HepG2 (cell line): ENCODE results near the gene CALCR. TPM values are rescaled to one million over a fixed set of nuclear protein-coding genes. Genes with fewer than 3 reads are reported as not detected.
A peak's percentile ranks its signal among the peaks of the same experiment; 100 is the strongest.

ENCODE experiments used
- ATAC-seq: fragments of 200-7000 bp; cut with Tn5 transposase; 3 replicates; pipeline ENCODE4 v1.9.1; 2020; ENCODE audit warnings: mild to moderate bottlenecking, moderate library complexity
- BruUV-seq: library from RNA; stranded (reverse); fragments of 400-500 nt; replicated peaks from 2 replicates; lab custom pipeline; 2021; lab: Mats Ljungman, UMichigan
- CTCF ChIA-PET: fragments of 300-600 bp; formaldehyde crosslinking; extraction: SDS; loops from one replicate; lab custom pipeline; 2021; ENCODE audit warnings: low total read pairs, inconsistent platforms, low intra/inter-chr PET ratio; lab: Yijun Ruan, JAX
- POLR2A ChIA-PET: fragments of 350-600 bp; sonication (Branson Sonifier 250); formaldehyde crosslinking; loops from one replicate; lab custom pipeline; 2020; ENCODE audit warnings: antibody characterized with exemption, inconsistent platforms; lab: Yijun Ruan, JAX
- DNase-seq: peaks from one replicate; pipeline ENCODE4 v3.0.0-alpha.2; 2015; ENCODE audit warnings: low spot score
- FAIRE-seq: peaks from 3 replicates; lab custom pipeline; 2011; peaks lifted over from hg19 to GRCh38; lab: Jason Lieb, UNC
- H2AFZ ChIP-seq: one replicate; pipeline ENCODE4 v1.6.1; 2011; ENCODE audit warnings: low read length, inconsistent platforms
- H3K27ac ChIP-seq: fragments of 300-600 bp; 3 replicates; pipeline ENCODE4 v1.8.0; 2011; ENCODE audit warnings: mixed run types, mild to moderate bottlenecking, mixed read lengths, low read length, inconsistent platforms; ENCODE audit not compliant: insufficient read depth; ENCODE audit errors: extremely low read length
- H3K27me3 ChIP-seq, 2 experiments: fragments of 200-600 bp in 1 of 2; 2 replicates in 1 of 2; 3 replicates in 1 of 2; pipeline versions ENCODE4 v1.6.0 to v1.8.0; 2011; ENCODE audit warnings: low read length in 2 of 2, mild to moderate bottlenecking in 2 of 2, moderate library complexity in 2 of 2, inconsistent platforms in 1 of 2; ENCODE audit not compliant: insufficient read depth in 2 of 2, control insufficient read depth in 1 of 2
- H3K36me3 ChIP-seq, 2 experiments: fragments of 200-600 bp in 1 of 2; replicated peaks in 1 of 2; 2 replicates in 1 of 2; 3 replicates in 1 of 2; pipeline versions ENCODE4 v1.5.1 to v1.8.0; 2011; ENCODE audit warnings: low read length in 2 of 2, inconsistent platforms in 1 of 2; ENCODE audit not compliant: insufficient read depth in 2 of 2, control insufficient read depth in 1 of 2
- H3K4me1 ChIP-seq: 2 replicates; pipeline ENCODE4 v1.5.1; 2012; ENCODE audit warnings: low read length, inconsistent platforms; ENCODE audit not compliant: insufficient read depth
- H3K4me2 ChIP-seq: 2 replicates; pipeline ENCODE4 v1.6.0; 2011; ENCODE audit warnings: low read depth, low read length, inconsistent platforms
- H3K4me3 ChIP-seq, 3 experiments: fragments of 200-600 bp in 1 of 3; sonication (generic), shearing (Covaris generic) in 1 of 3; replicated peaks in 1 of 3; 2 replicates each; pipeline ENCODE4 v1.5.1; 2011 to 2016; ENCODE audit warnings: low read length in 3 of 3, inconsistent platforms in 2 of 3, low read depth in 2 of 3, mild to moderate bottlenecking in 2 of 3, control low read depth in 1 of 3, mixed read lengths in 1 of 3; ENCODE audit not compliant: insufficient read depth in 1 of 3
- H3K79me2 ChIP-seq: one replicate; pipeline ENCODE4 v1.6.1; 2011; ENCODE audit warnings: low read length, inconsistent platforms; ENCODE audit not compliant: insufficient read depth
- H3K9ac ChIP-seq: 2 replicates; pipeline ENCODE4 v1.6.0; 2011; ENCODE audit warnings: mild to moderate bottlenecking, low read depth, low read length, inconsistent platforms; ENCODE audit not compliant: insufficient read depth
- H3K9me3 ChIP-seq: 2 replicates; pipeline ENCODE4 v1.5.1; 2012; ENCODE audit warnings: mild to moderate bottlenecking, low read length
- H4K20me1 ChIP-seq: 2 replicates; pipeline ENCODE4 v1.6.0; 2011; ENCODE audit warnings: inconsistent platforms, mild to moderate bottlenecking, low read length, moderate library complexity; ENCODE audit not compliant: insufficient read depth
- CEBPB ChIP-seq: IDR thresholded peaks from 2 replicates; pipeline ENCODE4 v1.6.1; 2011; ENCODE audit warnings: low read depth, low read length, improper control_type of control experiment, borderline replicate concordance
- ELF1 ChIP-seq: sonication (generic); formaldehyde crosslinking; IDR thresholded peaks from 2 replicates; pipeline ENCODE4 v1.4.0; 2020; ENCODE audit warnings: missing genetic modification reagents
- ELF3 ChIP-seq: IDR thresholded peaks from 2 replicates; pipeline ENCODE4 v1.6.1; 2016; ENCODE audit warnings: missing genetic modification reagents, missing compliant biosample characterization
- FOXA1 ChIP-seq, 2 experiments: fragments of 450-650 bp in 1 of 2; sonication (generic) in 1 of 2; formaldehyde crosslinking in 1 of 2; IDR thresholded peaks; 2 replicates each; pipeline versions ENCODE4 v1.4.0 to v1.6.1; 2016 to 2020; ENCODE audit warnings: missing genetic modification reagents in 1 of 2
- FOXA3 ChIP-seq: IDR thresholded peaks from 2 replicates; pipeline ENCODE4 v1.6.1; 2016; ENCODE audit warnings: missing genetic modification reagents, missing compliant biosample characterization
- GABPA ChIP-seq, 2 experiments: IDR thresholded peaks; 2 replicates each; pipeline ENCODE4 v1.6.1; 2011 to 2016; ENCODE audit warnings: low read depth in 2 of 2, low read length in 1 of 2, missing biosample characterization in 1 of 2, missing genetic modification characterization in 1 of 2
- HOMEZ ChIP-seq: IDR thresholded peaks from 2 replicates; pipeline ENCODE4 v1.6.1; 2016; ENCODE audit warnings: low read depth
- PAXIP1 ChIP-seq: sonication (generic); formaldehyde crosslinking; conservative IDR thresholded peaks from 2 replicates; pipeline ENCODE4 v1.4.0; 2020; ENCODE audit warnings: mild to moderate bottlenecking, missing genetic modification reagents, moderate library complexity
- SAP130 ChIP-seq: IDR thresholded peaks from 2 replicates; pipeline ENCODE4 v1.6.1; 2016; ENCODE audit warnings: low read depth
- ZNF546 ChIP-seq: sonication (generic); formaldehyde crosslinking; conservative IDR thresholded peaks from 2 replicates; pipeline ENCODE4 v1.8.1; 2023; ENCODE audit warnings: mild to moderate bottlenecking, missing genetic modification reagents
- WGBS: methylation state at CpG from one replicate; pipeline ENCODE4 v1.1.6; 2017; ENCODE audit warnings: low lambda C conversion rate; 5-methylcytosine and 5-hydroxymethylcytosine counted together
- in situ Hi-C: cut with HindIII; loops from 2 replicates; pipeline ENCODE4 v1.10.0; 2017; ENCODE audit warnings: low pct_unique_long_range_greater_than_20kb; ENCODE audit not compliant: extremely low pct_ligation_motif_present
- intact Hi-C: fragments of 100-400 bp; cut with micrococcal nuclease; formaldehyde crosslinking; loops from one replicate; pipeline ENCODE4 v1.10.0; 2022; ENCODE audit not compliant: unreplicated experiment
- polyA plus RNA-seq, 8 experiments: library from polyadenylated mRNA; depleted of rRNA in 3 of 8; stranded (reverse) in 7 of 8; unstranded in 1 of 8; fragments of >200 nt; fragmentation: Illumina TruSeq in 4 of 8; extraction: Trizol in 4 of 8; gene quantifications; 2 replicates each; pipeline versions ENCODE4 v1.2.1 to v1.2.3, GENCODE V29; 2011 to 2016; ENCODE audit warnings: low read depth in 4 of 8, missing spikeins in 1 of 8, mixed read lengths in 1 of 8; ENCODE audit not compliant: insufficient read depth in 1 of 8
- total RNA-seq, 5 experiments: library from RNA; depleted of rRNA; stranded (reverse); fragments of >200 nt; fragmentation: Illumina TruSeq; extraction: Trizol; gene quantifications; 2 replicates each; pipeline ENCODE4 v1.2.3, GENCODE V29; 2016; ENCODE audit warnings: low read depth in 1 of 5
- TF ChIP-seq, protein P1 (sequence below), 2 experiments: sonication (generic) in 1 of 2; formaldehyde crosslinking in 1 of 2; IDR thresholded peaks; 2 replicates each; pipeline versions ENCODE4 v1.4.0 to v1.6.1; 2016 to 2020; ENCODE audit warnings: borderline replicate concordance in 1 of 2, low read depth in 1 of 2, mild to moderate bottlenecking in 1 of 2, missing genetic modification reagents in 1 of 2

The CALCR gene
- total and polyA plus RNA-seq, 2 of the 13 experiments (the other 11 are each of a cell fraction or from before 2014, with no cell fraction given), result not detected

DNA sequence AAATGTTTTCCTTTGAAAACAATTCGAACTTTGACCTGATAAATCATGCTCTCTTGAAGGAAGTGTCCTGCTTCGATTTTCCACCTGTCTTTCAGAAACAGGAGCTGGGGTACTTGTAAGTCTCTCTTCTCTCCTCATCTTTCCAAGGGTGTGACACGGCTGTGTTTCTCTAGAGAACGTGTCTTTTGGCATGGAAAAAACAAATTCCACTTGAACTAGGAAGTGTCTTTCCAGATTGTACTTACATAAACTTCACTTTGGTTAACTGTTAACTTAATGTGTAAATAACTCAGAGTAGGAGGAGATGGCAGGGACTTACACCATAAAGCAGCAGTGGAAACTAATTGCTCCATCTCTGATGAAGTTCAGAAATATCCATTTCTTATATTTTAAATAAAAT lies 4.2 kb upstream of the CALCR start:
- peak overlapping the region; percentile 84 for H2AFZ ChIP-seq
- peaks cover 18% of the 10 kb centered on the region for H3K4me1 ChIP-seq
- ChIA-PET POLR2A (no interaction called here), CTCF (no interaction called here)
- no TSS peak for BruUV-seq
- in situ Hi-C loops, result no loop called here
- no peaks in the 10 kb centered on the region for H3K36me3 ChIP-seq
- H4K20me1 ChIP-seq, result no peaks in the 10 kb centered on the region
- 3% methylated on average over 4 of the region's 4 CpGs for WGBS
- intact Hi-C loops, result no loop called here
- H3K4me2 ChIP-seq, result peak overlapping the region; percentile 55
- FAIRE-seq (peak; percentile 37), DNase-seq (peak; percentile 28), ATAC-seq (peak; percentile 87)
- no peak overlapping the region for H3K9ac ChIP-seq
- no peak overlapping the region; a peak in 1 of 6 replicates for H3K4me3 ChIP-seq
- H3K79me2 ChIP-seq, result no peaks in the 10 kb centered on the region
- no peak overlapping the region for H3K27ac ChIP-seq
- H3K9me3 ChIP-seq, result no peaks in the 10 kb centered on the region
- peaks cover 7 to 24% of the 10 kb centered on the region in 2 experiments; a peak in 4 of 5 replicates for H3K27me3 ChIP-seq
- no peak for TF ChIP-seq GABPA (IDR thresholded peaks at IDR 0.05; ENCODE audit: low read depth, low read length)
- TF ChIP-seq GABPA (CRISPR knock-in tag; IDR thresholded peaks at IDR 0.05; ENCODE audit: low read depth), result peak; percentile 26; the same call in 1 of the 2 replicates
- TF ChIP-seq ELF1 (CRISPR knock-in tag), result peak; percentile 25; the same call in 1 of the 2 replicates
- TF ChIP-seq FOXA1 (IDR thresholded peaks at IDR 0.05), result no peak
- 0 out of 2 replicates have a peak, but pooled peaks have one; percentile 40 for TF ChIP-seq FOXA1 (CRISPR knock-in tag; IDR thresholded peaks at IDR 0.05)
- peak; percentile 49; the same call in 1 of the 2 replicates for TF ChIP-seq PAXIP1
- TF ChIP-seq CEBPB, result peak; percentile 13; the same call in 1 of the 2 replicates
- TF ChIP-seq FOXA3 (CRISPR knock-in tag), result peak; percentile 49
- TF ChIP-seq, protein P1, sequence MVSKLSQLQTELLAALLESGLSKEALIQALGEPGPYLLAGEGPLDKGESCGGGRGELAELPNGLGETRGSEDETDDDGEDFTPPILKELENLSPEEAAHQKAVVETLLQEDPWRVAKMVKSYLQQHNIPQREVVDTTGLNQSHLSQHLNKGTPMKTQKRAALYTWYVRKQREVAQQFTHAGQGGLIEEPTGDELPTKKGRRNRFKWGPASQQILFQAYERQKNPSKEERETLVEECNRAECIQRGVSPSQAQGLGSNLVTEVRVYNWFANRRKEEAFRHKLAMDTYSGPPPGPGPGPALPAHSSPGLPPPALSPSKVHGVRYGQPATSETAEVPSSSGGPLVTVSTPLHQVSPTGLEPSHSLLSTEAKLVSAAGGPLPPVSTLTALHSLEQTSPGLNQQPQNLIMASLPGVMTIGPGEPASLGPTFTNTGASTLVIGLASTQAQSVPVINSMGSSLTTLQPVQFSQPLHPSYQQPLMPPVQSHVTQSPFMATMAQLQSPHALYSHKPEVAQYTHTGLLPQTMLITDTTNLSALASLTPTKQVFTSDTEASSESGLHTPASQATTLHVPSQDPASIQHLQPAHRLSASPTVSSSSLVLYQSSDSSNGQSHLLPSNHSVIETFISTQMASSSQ (IDR thresholded peaks at IDR 0.05; ENCODE audit: low read depth), result peak; percentile 79
- TF ChIP-seq, protein P1 (CRISPR knock-in tag; IDR thresholded peaks at IDR 0.05; ENCODE audit: borderline replicate concordance), result peak; percentile 67; the same call in 1 of the 2 replicates
- TF ChIP-seq ELF3, result 0 out of 2 replicates have a peak, but pooled peaks have one; percentile 31
- 0 out of 2 replicates have a peak, but pooled peaks have one; percentile 22 for TF ChIP-seq HOMEZ (CRISPR knock-in tag)
- no peak for TF ChIP-seq ZNF546 (CRISPR knock-in tag)
- TF ChIP-seq SAP130 (CRISPR knock-in tag), result 0 out of 2 replicates have a peak, but pooled peaks have one; percentile 31
